T-helper 2 cell (primary cell): Measurements from ENCODE around the gene CSHL1.
A peak's percentile ranks its signal among the peaks of the same experiment; 100 is the strongest.
"Not testable (repeated sequence)": the region's sequence is repeated elsewhere in the genome, so short reads cannot be mapped to it uniquely, and the experiment has no call there.

Source experiments
- DNase-seq, 5 experiments: peaks; one replicate each; pipeline versions ENCODE4 v3.0.0 to v3.0.0-alpha.2; 2012 to 2022

The CSHL1 gene

DNA sequence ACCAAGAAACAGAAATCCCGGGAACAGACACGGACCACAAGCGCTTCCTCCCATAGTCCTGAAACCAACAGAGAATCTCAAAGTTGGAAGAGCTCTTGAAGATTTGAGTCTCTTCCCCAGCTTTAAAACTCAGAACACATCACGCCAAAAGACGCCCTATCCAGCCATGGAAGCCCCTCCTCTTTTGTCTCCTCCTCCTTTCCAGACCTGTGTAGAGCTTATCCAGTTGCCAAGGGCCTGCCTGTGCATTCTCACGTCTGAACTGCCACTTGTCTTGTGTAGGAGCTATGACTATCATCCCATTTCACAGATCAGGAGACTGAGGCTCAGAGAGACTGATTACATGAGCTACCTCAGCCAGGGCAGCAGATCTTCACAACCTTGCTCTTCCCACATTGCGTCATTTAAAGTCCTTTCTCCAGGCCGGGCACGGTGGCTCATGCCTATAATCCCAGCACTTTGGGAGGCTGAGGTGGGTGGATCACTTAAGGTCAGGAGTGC is 28.4 kb downstream of the CSHL1 start:
- DNase-seq, result not testable (repeated sequence)

DNA sequence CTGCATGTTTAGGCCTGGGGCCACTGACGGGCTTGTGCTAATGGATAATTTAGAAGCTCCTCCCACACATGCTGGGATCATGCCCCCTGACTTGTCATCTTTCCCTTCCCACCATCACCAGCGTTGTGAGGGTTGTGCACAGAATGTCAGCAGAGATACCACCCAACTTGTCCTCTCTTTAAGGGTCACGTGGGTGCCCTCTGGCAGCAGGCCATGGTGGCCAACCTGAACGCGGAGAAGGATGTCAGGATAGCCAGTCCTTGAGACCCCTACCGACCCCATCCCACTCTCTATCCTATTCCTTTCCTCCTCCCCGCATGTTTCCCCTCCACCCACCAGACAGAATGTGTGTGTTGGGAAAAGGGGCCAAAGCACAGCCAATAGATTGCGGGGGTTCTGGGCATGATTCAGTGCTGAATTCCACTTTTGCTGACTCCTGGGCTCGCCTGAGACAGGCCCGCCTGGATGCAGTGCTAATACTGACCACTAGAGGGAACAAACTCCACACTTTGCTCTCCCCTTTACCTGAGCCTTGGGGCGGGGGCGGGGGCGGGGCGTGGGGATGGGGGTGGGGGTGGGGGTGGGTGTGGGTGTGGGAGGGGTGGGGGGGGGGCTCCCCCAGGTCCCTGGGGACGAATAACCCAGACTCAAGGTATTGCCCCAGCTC is 29.0 kb downstream of the CSHL1 start, which contains the start of gene GH2:
Gene GH2 (minus strand): TSS at position 10 of the 667 bp plus-strand sequence. CDS start 143 bp downstream, outside the sequence.
- peak; percentile 12 to 51 (median 45) for DNase-seq

DNA sequence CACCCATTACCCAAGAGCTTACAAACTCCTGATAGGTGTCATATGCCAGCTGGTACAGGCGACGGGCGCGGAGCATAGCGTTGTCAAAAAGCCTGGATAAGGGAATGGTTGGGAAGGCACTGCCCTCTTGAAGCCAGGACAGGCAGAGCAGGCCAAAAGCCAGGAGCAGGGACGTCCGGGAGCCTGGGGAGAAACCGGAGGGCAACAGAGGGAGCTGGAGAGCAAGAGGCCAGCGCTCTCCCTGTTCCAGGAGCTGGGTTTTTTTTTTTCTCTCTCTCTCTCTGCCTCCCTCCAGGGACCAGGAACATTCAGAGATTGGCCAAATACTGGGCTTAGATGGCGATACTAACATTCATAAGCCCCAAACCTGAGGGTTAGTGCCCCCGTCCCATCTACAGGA is 29.7 kb downstream of the CSHL1 start:
- not testable (repeated sequence) for DNase-seq

DNA sequence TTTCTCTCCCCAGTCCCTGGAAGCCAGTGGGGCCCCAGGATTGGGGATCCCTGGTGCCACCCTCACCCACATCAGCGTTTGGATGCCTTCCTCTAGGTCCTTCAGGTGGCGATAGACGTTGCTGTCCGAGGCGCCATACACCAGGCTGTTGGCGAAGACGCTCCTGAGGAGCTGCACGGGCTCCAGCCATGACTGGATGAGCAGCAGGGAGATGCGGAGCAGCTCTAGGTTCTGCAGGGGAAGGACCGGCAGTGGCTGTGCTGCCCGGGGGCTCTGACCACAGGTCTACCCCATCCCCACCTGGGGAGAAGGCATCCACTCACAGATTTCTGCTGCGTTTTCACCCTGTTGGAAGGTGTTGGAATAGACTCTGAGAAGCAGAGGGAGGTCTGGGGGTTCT is 30.4 kb downstream of the CSHL1 start:
- DNase-seq, result no peak

DNA sequence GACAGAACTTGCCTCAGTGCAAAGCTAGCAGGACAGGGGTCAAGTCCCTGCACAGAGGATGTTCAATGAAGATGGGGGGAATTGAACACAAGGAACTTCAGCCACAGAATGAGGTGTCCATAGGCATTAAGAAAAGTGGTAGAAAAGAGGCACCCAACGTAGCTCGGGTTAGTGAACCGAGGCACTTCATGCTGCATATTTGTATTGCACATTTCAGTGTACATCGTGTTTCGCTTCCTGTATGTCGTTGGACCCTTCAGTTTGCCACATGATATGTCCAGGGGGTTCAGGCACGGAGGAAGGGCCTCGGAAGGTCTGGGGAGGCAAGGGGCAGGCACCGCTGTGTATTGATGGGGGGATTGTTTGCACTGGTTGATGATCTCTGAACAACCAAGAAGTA is 32.6 kb downstream of the CSHL1 start:
- not testable (repeated sequence) for DNase-seq

DNA sequence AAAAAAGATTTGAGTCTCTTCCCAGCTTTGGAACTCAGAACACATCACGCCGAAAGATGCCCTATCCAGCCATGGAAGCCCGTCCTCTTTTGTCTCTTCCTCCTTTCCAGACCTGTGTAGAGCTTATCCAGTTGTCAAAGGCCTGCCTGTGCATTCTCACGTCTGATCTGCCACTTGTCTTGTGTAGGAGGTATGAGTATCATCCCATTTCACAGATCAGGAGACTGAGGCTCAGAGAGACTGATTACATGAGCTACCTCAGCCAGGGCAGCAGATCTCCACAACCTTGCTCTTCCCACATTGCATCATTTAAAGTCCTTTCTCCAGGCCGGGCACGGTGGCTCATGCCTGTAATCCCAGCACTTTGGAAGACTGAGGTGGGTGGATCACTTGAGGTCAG is 36.4 kb downstream of the CSHL1 start:
- DNase-seq, result not testable (repeated sequence)

DNA sequence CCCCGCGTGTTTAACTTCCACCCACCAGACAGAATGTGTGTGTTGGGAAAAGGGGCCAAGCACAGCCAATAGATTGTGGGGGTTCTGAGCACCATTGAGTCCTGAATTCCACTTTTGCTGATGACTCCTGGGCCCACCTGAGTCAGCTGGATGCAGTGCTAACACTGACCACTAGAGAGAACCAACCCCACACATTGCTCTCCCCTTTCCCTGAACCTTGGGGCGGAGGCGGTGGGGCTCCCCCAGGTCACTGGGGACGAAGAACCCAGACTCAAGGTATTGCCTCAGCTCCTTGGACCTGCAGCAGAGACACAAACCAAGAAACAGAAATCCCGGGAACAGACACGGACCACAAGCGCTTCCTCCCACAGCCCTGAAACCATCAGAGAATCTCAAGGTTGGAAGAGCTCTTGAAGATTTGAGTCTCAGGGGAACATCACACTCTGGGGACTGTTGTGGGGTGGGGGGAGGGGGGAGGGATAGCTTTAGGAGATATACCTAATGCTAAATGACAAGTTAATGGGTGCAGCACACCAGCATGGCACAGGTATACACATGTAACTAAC is 36.9 kb downstream of the CSHL1 start:
- not testable (repeated sequence) for DNase-seq

DNA sequence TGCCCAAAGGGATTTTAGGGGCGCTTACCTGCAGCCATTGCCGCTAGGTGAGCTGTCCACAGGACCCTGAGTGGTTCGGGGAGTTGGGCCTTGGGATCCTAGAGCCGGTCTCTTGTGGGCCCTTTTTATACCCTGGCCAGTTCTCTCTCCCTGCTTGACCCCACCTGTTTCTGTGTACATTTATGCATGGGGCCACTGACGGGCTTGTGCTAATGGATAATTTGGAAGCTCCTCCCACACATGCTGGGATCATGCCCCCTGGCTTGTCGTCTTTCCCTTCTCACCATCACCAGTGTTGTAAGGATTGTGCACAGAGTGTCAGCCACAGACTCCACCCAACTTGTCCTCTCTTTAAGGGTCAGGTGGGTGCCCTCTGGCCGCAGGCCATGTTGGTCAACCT is 37.5 kb downstream of the CSHL1 start, which contains the start of gene CSH2:
Gene CSH2 (minus strand): TSS at position 101 of the 400 bp plus-strand sequence. CDS start 63 bp downstream, at position 38.
- not testable (repeated sequence) for DNase-seq

DNA sequence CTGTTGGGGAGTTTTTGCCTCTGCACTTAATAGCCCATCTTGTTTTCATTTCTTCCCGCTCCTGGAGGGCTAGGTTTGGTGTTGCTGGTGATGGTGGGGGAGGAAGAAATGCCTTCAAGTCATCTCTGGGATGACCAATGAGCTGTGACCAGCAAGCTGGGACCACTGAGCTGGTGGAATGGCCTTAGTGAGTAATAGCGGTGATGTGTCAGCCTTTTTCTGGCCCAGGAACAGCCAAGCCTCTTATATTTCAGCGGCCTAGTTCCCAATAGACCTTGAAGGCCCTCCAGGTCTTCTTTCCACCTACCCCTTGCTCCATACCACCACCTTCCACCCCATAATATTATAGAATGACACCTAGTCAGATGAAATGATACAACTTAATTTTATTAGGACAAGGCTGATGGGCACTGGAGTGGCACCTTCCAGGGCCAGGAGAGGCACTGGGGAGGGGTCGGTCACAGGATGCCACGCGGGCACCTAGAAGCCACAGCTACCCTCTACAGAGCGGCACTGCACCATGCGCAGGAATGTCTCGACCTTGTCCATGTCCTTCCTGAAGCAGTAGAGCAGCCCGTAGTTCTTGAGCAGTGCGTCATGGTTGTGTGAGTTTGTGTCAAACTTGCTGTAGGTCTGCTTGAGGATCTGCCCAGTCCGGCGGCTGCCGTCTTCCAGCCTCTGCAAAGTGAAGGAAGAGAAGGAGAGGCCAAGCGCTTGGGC is 39.3 kb downstream of the CSHL1 start:
- DNase-seq, result not testable (repeated sequence)

DNA sequence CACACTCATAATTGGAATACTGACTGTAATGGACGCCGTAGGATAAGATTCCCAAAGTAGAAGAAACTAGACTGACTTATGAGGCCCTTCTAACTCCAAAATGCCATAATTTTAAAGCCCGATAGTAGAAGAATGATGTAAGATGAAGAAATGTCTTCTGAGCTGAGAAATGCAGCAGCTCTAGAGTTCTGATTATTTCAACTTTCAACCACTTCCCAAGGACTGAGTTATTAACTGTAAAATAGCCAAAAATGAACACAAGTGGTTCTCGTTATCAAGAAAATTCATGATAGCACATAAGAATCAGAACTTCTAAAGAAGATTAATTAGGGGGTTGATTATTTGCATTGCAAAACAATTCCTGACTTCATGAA is 40.8 kb downstream of the CSHL1 start:
- not testable (repeated sequence) for DNase-seq

DNA sequence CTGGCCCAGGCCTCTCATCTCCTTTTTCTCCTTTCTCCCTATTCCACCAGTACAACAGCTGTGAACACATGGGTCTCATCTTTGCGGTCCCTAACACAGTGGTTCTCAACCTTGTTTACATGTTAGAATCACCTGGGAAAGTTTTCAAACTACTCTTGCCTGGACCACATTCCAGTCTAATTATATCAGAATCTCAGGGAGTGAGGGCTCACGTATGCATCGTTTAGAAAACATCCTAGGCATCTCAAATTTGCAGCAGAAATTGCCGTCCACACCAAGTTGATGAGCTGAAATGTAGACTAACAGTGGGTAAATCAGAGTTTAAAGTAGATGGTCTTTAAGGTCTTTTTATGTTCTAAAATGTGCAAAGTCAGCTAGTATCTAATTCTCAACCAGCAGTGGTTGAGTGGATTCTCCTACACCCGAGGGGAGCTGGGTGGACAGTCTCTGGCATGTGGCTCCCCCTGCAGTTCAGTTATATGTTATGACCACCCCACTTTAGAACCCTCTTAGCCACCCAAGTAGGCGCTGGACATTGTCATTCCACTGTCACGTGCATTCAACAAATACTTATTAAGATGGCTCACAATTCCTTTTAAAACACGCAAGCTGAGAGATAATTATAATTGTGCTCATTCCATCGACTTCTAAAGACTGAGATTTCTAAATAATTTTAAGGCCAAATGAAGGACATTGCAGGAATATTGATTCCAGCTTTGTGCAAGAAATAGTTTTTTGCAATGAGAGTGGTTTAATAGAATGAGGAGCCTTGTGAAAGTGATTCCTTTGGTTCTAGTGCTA is 41.4 kb downstream of the CSHL1 start:
- DNase-seq, result not testable (repeated sequence)

DNA sequence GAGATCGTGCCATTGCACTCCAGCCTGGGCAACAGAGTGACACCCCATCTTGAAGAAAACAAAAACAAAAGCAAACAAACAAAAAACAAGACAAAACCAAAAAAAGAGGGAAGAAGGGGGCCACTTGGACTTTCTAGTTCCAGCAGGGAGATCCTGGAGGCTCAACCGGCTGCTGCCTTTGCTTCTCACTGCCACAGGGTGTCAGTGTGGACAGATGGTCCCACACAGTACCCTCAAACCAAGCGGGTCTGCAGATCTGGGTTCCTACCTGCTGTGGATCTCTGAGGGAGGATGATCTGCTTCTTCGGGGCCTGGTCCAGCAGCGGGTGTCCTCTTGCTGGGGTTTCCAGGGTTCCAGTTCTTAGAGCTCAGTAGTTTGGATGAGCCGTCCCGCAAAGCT is 44.4 kb downstream of the CSHL1 start:
- not testable (repeated sequence) for DNase-seq
